ENCODE data around the gene PAGE2B.
"Not testable (repeated sequence)": the region's sequence is repeated elsewhere in the genome, so short reads cannot be mapped to it uniquely, and the experiment has no call there.

Gene PAGE2B

GRCh38 chrX:55074851-55075467 is at the start of gene PAGE2B:
TSS of gene PAGE2B (plus strand) at chrX:55075030. CDS start at chrX:55076042, 1,012 bp downstream.
- no peak for DNase-seq

- DNase-seq = no peak
These were observed 48.7 kb upstream of the PAGE2B start for GRCh38 chrX:55026143-55026542.

GRCh38 chrX:55026840-55027239 is 48.0 kb upstream of the PAGE2B start:
- DNase-seq = no peak

- no peak for DNase-seq
These were observed 46.8 kb upstream of the PAGE2B start for GRCh38 chrX:55028040-55028439.

GRCh38 chrX:55028611-55029010 is 46.2 kb upstream of the PAGE2B start:
- DNase-seq = no peak

GRCh38 chrX:55029291-55029690 is 45.5 kb upstream of the PAGE2B start:
- no peak for DNase-seq

- DNase-seq = no peak
These were observed 44.3 kb upstream of the PAGE2B start, which contains the start of gene ALAS2 for GRCh38 chrX:55030271-55031205. TSS of gene ALAS2 (minus strand) at chrX:55030977. CDS start at chrX:55026000, 4,977 bp downstream.

GRCh38 chrX:55033429-55033828 is 41.4 kb upstream of the PAGE2B start:
- DNase-seq = no peak

GRCh38 chrX:55039471-55039870 is 35.4 kb upstream of the PAGE2B start:
- DNase-seq = no peak

GRCh38 chrX:55041514-55041913 is 33.3 kb upstream of the PAGE2B start:
- no peak for DNase-seq

- DNase-seq = not testable (repeated sequence)
These were observed 24.2 kb upstream of the PAGE2B start for GRCh38 chrX:55050599-55050998.

GRCh38 chrX:55056820-55057674 is 17.8 kb upstream of the PAGE2B start:
- no peak for DNase-seq

GRCh38 chrX:55057675-55058249 is 17.1 kb upstream of the PAGE2B start:
- no peak for DNase-seq

GRCh38 chrX:55067180-55067579 is 7.7 kb upstream of the PAGE2B start:
- not testable (repeated sequence) for DNase-seq

- DNase-seq = no peak
These were observed 2.5 kb upstream of the PAGE2B start for GRCh38 chrX:55072286-55072685.

- no peak for DNase-seq
These were observed 14.1 kb downstream of the PAGE2B start, which contains the start of gene PAGE2 for GRCh38 chrX:55088795-55089489. TSS of gene PAGE2 (plus strand) at chrX:55089018. CDS start at chrX:55090021, 1,003 bp downstream.

GRCh38 chrX:55098691-55099090 is 23.9 kb downstream of the PAGE2B start:
- DNase-seq = no peak

- no peak for DNase-seq
These were observed 24.3 kb downstream of the PAGE2B start for GRCh38 chrX:55099162-55099561.

GRCh38 chrX:55102754-55103153 is 27.9 kb downstream of the PAGE2B start:
- no peak for DNase-seq

GRCh38 chrX:55107262-55107661 is 32.4 kb downstream of the PAGE2B start:
- no peak for DNase-seq

- no peak for DNase-seq
These were observed 33.1 kb downstream of the PAGE2B start for GRCh38 chrX:55107911-55108310.

- no peak for DNase-seq
These were observed 34.5 kb downstream of the PAGE2B start for GRCh38 chrX:55109306-55109705.

Data from activated CD8-positive, alpha-beta memory T cell treated with anti-CD3 and anti-CD28 coated beads for 24 hours (primary cell).